Peyer's patch (tissue), 4 donors: Measurements from ENCODE around the gene SSH2.

ENCODE experiments used
- CTCF ChIP-seq, 6 experiments: fragments of 450-650 bp in 4 of 6; fragments of 200-600 bp in 2 of 6; sonication (generic) in 1 of 6; IDR thresholded peaks; one replicate each; pipeline ENCODE4 v1.5.1; 2017 to 2019; ENCODE audit warnings: antibody characterized with exemption in 6 of 6, mild to moderate bottlenecking in 3 of 6, moderate library complexity in 1 of 6
- POLR2A ChIP-seq, 2 donors: fragments of 450-650 bp; IDR thresholded peaks; one replicate each; pipeline ENCODE4 v1.5.1; 2017; ENCODE audit warnings: antibody characterized with exemption in 2 of 2, mild to moderate bottlenecking in 2 of 2, moderate library complexity in 2 of 2

DNA sequence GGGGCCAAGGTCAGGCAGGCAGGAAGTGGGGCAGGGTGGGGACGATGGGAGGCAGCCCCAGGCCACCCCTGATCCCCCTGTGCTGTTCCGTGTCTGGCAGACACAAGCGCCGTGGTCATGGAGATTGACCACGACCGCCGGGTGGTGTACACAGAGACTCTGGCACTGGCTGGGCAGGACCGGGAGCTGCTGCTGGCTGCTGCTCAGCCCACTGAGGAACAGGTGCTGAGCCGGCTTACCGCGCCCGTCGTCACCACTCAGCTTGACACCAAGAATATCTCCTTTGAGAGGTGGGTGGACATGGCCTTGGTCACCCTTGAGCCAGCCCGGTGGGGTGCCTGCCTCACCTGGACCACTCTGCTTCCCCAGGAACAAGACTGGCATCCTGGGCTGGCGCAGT is 321.0 kb downstream of the SSH2 start:
- TF ChIP-seq CTCF (IDR thresholded peaks at IDR 0.05): no peak
- TF ChIP-seq POLR2A (IDR thresholded peaks at IDR 0.05): no peak
